Panc1 (cell line): ENCODE data around the gene AGBL1. TPM values are rescaled to one million over a fixed set of nuclear protein-coding genes. Genes with fewer than 3 reads are reported as not detected.

Source experiments
- ATAC-seq: fragments of 200-7000 bp; cut with Tn5 transposase; 2 replicates; pipeline ENCODE4 v1.9.1; 2020; ENCODE audit warnings: mild to moderate bottlenecking, moderate library complexity
- BruUV-seq: library from RNA; stranded (reverse); fragments of 400-500 nt; replicated peaks from 2 replicates; lab custom pipeline; 2021; lab: Mats Ljungman, UMichigan
- CTCF ChIA-PET: fragments of 300-600 bp; sonication (Branson Sonifier 250); formaldehyde crosslinking; loops from one replicate; lab custom pipeline; 2022; ENCODE audit warnings: antibody characterized with exemption; lab: Charles Lee
- POLR2A ChIA-PET: fragments of 300-600 bp; sonication (Branson Sonifier 250); formaldehyde crosslinking; loops from one replicate; lab custom pipeline; 2022; ENCODE audit warnings: antibody characterized with exemption; lab: Charles Lee
- DNase-seq: peaks from one replicate; pipeline ENCODE4 v3.0.0-alpha.2; 2010; ENCODE audit warnings: low read depth, low spot score
- H3K27ac ChIP-seq: 2 replicates; pipeline ENCODE4 v1.5.1; 2011; ENCODE audit warnings: mild to moderate bottlenecking, low read length, inconsistent platforms
- H3K27me3 ChIP-seq: fragments of 200-500 bp; sonication (Bioruptor generic); 2 replicates; pipeline ENCODE4 v1.6.0; 2014; ENCODE audit warnings: low read length, inconsistent platforms; ENCODE audit not compliant: control insufficient read depth, insufficient read depth
- H3K36me3 ChIP-seq: fragments of 200-500 bp; sonication (Bioruptor generic); 2 replicates; pipeline ENCODE4 v1.5.1; 2014; ENCODE audit warnings: inconsistent platforms, mild to moderate bottlenecking, low read length, moderate library complexity; ENCODE audit not compliant: control insufficient read depth, insufficient read depth
- H3K4me1 ChIP-seq: 2 replicates; pipeline ENCODE4 v1.5.1; 2011; ENCODE audit warnings: inconsistent platforms, mild to moderate bottlenecking, low read length, moderate library complexity; ENCODE audit not compliant: control insufficient read depth, insufficient read depth
- H3K4me3 ChIP-seq, 2 experiments: 2 replicates each; pipeline ENCODE4 v1.5.1; 2011 to 2012; ENCODE audit warnings: low read depth in 2 of 2, low read length in 2 of 2, mild to moderate bottlenecking in 2 of 2, inconsistent platforms in 1 of 2, moderate library complexity in 1 of 2
- H3K9me3 ChIP-seq: fragments of 200-500 bp; sonication (Bioruptor generic); 2 replicates; pipeline ENCODE4 v1.5.1; 2014; ENCODE audit warnings: low read depth, mild to moderate bottlenecking, inconsistent platforms, low read length, moderate library complexity; ENCODE audit not compliant: control insufficient read depth, insufficient read depth
- CTCF ChIP-seq: fragments of 450-650 bp; IDR thresholded peaks from 2 replicates; pipeline ENCODE4 v1.5.1; 2017; ENCODE audit warnings: mild to moderate bottlenecking
- POLR2AphosphoS5 ChIP-seq: IDR thresholded peaks from 2 replicates; pipeline ENCODE4 v1.6.1; 2012; ENCODE audit warnings: mild to moderate bottlenecking, low read depth, low read length, moderate library complexity
- REST ChIP-seq, 2 experiments: IDR thresholded peaks; 2 replicates each; pipeline ENCODE4 v1.6.1; 2011 to 2012; ENCODE audit warnings: low read depth in 2 of 2, control low read depth in 1 of 2, low read length in 1 of 2, mild to moderate bottlenecking in 1 of 2, moderate library complexity in 1 of 2; ENCODE audit not compliant: insufficient read depth in 1 of 2
- SIN3A ChIP-seq: IDR thresholded peaks from 2 replicates; pipeline ENCODE4 v1.6.1; 2012; ENCODE audit warnings: low read depth, mild to moderate bottlenecking, low read length, moderate library complexity, borderline replicate concordance; ENCODE audit not compliant: insufficient read depth
- TCF7L2 ChIP-seq: IDR thresholded peaks from 2 replicates; pipeline ENCODE4 v1.6.1; 2011; ENCODE audit warnings: mild to moderate bottlenecking, low read depth, low read length, inconsistent platforms
- in situ Hi-C: cut with HindIII; loops from 2 replicates; pipeline ENCODE4 v1.10.0; 2016; ENCODE audit warnings: low sequenced_read_pairs, low pct_unique_long_range_greater_than_20kb
- intact Hi-C: fragments of 100-400 bp; cut with micrococcal nuclease; formaldehyde crosslinking; loops from one replicate; pipeline ENCODE4 v1.10.0; 2022; ENCODE audit not compliant: unreplicated experiment
- total RNA-seq: library from RNA; stranded (reverse); gene quantifications from one replicate; pipeline ENCODE4 v1.2.1, GENCODE V29; 2021; ENCODE audit not compliant: unreplicated experiment

Gene AGBL1
- total RNA-seq, 1 experiment from 2014 or later: not detected

DNA sequence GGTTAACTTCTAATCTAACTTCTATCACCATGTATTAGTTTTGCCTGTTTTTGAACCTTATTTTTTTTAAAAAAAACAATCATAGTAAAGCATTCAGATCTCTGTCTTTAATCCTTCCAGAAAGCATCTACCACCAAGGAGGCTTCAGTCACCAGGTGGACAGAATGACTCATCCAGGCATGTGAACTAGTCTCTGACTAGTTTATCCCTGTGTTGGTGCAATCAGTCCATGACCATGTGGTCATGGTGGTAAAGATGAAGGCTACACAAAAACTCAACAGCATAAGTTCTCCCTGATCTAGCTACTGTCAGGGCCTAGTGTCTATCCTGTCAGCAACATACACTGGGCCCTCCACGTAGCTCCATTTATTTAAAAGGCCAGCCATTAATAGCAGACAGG, 750.6 kb downstream of the AGBL1 start:
- no peaks in the 10 kb centered on the region for H3K36me3 ChIP-seq
- no peaks in the 10 kb centered on the region for H3K9me3 ChIP-seq
- H3K27ac ChIP-seq: no peak overlapping the region
- intact Hi-C loops (no loop called here), in situ Hi-C loops (no loop called here)
- CTCF ChIA-PET: no interaction called here
- no peaks in the 10 kb centered on the region for H3K27me3 ChIP-seq
- no peak overlapping the region for H3K4me3 ChIP-seq
- TF ChIP-seq TCF7L2 (no peak), SIN3A (no peak), POLR2AphosphoS5 (no peak), REST (IDR thresholded peaks at IDR 0.05; ENCODE audit: insufficient read depth in 1 of 2, low read depth in 2 of 2, low read length in 1 of 2) (no peak), CTCF (no peak)
- BruUV-seq: no TSS peak
- DNase-seq: no peak
- ATAC-seq: no peak
- POLR2A ChIA-PET: no interaction called here
- H3K4me1 ChIP-seq: no peaks in the 10 kb centered on the region

GRCh38 chr15:86833595-86833994, 753.9 kb downstream of the AGBL1 start:
- Histone ChIP-seq H3K27ac (no peak overlapping the region), H3K4me1 (no peaks in the 10 kb centered on the region), H3K36me3 (no peaks in the 10 kb centered on the region), H3K4me3 (no peak overlapping the region), H3K27me3 (no peaks in the 10 kb centered on the region), H3K9me3 (no peaks in the 10 kb centered on the region)
- in situ Hi-C loops: no loop called here
- TF ChIP-seq CTCF: no peak
- intact Hi-C loops: no loop called here
- BruUV-seq: no TSS peak
- CTCF ChIA-PET: no interaction called here
- POLR2A ChIA-PET: no interaction called here
- DNase-seq (no peak), ATAC-seq (no peak)
